ENCODE data around the gene DHX34.
"Not testable (repeated sequence)": the region's sequence is repeated elsewhere in the genome, so short reads cannot be mapped to it uniquely, and the experiment has no call there.

Gene DHX34

DNA sequence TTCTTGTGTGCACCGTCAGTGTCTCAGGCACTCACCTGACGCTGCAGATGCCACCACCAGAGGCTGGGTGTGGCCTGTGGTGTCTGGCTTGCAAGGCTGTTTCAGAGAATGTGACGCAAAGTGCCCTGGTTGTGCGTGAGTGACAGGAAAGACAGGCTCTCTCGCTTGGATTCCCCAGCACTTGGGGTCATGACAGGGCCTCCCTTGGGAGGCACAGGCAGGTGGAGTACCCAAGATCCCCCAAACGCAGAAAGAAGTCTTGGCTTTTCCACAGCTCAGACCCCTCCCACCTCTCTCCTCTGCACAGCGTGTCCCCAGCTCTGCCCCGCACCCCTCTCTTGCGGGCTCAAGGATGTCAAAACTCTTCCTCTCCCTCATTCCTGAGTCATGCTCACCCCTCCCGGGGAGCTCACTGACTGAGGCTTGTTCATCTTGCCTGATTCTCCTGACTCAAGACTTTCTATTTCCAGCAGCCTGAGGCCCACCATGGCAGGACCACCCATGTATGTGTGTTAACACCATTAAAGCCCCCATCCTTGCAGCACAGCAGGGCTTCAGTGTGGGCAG lies 21.0 kb downstream of the DHX34 start:
- DNase-seq: no peak

GRCh38 chr19:47371261-47371660 lies 22.1 kb downstream of the DHX34 start:
- DNase-seq: no peak

- no peak for DNase-seq
Observed at GRCh38 chr19:47372603-47373002, 23.5 kb downstream of the DHX34 start.

GRCh38 chr19:47373246-47374240 lies 24.4 kb downstream of the DHX34 start:
- no peak for DNase-seq

- no peak for DNase-seq
Observed at GRCh38 chr19:47374876-47375693, 26.0 kb downstream of the DHX34 start.

DNA sequence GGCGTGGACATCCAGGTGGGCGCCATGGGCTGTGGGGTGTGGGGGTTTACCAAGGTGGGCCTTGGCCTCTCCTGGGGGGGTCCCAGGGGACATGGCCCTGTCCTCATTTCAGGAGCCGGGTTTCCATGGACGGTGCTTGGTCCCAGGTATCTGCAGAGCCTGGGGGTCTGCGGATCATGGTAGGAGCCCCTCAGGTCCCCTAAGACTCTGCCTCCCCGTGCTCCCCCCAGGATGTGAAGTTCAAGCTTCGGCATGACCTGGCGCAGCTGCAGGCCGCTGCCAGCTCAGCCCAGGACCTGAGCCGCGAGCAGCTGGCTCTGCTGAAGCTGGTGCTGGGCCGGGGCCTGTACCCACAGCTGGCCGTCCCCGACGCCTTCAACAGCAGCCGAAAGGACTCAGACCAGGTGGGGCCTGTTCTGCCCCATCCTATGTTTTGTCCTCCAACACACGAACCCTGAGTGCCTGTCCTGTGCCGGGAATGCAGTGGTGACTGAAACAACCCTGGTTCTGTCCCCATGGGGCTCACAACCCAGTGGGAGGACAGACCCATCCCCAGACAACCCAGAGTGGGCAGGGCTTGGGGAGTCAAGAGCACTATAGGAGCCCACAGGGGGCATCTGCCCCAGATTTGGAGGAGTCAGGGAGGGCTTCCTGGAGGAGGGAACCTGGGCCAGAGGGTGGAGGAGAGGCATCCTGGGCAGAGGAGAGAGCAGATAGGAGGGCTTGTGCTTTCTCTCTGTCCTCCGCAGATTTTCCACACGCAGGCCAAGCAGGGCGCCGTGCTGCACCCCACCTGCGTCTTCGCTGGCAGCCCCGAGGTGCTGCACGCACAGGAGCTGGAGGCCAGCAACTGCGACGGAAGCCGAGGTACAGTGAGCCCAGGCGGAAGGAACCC lies 26.8 kb downstream of the DHX34 start:
- no peak for DNase-seq

- DNase-seq: no peak
Observed at GRCh38 chr19:47376589-47377144, 27.6 kb downstream of the DHX34 start.

DNA sequence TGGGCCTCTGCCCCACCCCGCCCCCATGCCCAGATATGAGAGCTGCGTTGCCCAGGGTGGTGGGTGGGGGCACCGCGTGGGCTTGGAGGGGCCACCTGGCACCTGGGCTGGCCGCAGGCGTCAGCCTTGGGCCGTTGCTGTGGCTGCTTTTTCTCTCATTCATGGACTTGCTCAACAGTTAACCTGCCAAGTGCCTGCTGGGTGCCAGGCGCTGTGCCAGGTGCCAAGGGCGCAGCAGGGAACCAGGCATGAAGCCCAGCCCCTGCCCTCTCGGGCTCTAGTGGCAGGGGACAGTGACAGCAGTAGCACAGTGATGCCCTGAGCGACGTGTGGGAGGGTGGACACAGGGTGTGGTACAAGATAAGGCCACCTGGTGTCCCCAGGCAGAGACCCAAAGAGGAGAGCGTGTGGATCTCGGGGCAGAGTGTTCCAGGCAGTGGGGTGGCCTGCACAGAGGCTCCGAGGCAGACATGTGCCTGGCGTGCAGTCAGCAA lies 28.1 kb downstream of the DHX34 start:
- peak; percentile 57 for DNase-seq

DNA sequence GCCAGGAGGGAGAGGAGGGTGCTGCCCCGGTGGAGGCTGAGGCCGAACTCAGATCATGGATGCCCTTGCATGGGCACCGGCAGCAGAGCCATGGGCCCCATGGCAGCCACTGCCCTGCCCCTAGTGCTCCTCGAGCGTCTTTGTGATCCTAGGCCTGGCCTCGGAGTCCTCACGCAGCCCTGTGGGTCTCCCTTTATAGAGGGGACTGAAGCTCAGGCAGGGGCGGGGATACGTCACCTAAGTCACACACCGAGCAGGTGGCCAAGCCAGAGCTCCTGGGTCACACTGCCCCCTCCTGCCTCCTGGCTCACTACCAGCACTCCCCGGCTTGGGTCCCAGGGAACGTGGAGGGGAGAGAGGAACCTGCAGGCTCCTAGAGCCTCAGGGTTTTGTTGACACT lies 28.7 kb downstream of the DHX34 start:
- DNase-seq: peak; percentile 53

GRCh38 chr19:47378246-47378645 lies 29.1 kb downstream of the DHX34 start:
- DNase-seq: no peak

GRCh38 chr19:47379381-47379938 lies 30.3 kb downstream of the DHX34 start:
- DNase-seq: no peak

DNA sequence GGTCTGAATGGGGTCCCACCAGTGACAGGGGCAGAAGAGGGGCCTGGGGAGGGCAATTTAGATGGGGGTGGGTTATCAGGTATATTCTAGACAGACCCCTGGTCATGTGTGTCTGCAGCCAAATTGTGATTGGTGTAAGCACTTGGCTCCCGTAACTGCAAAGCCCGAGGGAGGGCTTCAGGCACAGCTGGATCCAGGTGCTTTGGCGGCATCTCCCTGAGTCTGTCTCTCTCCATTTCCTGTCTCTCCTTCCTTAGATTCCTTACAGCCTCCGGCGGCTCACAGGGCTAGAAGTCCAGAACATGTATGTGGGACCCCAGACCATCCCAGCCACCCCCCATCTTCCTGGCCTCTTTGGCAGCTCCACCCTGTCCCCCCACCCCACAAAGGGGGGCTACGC lies 31.4 kb downstream of the DHX34 start:
- no peak for DNase-seq

DNA sequence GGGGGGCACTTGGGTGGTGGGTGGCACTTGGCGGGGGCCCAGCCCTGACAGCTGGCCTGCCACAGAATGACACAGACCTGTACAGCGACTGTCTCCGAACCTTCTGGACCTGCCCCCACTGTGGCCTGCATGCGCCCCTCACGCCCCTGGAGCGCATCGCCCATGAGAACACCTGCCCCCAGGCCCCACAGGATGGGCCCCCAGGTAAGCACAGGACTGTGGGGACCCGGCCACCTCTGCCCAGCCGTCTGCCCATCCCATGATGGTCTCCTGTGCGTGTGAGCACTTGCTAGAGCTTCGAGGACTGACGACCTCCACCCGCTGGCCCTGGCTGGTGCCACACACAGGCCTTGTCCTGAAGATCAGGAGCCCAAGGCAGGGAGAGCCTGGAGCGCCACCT lies 32.0 kb downstream of the DHX34 start:
- DNase-seq: no peak

- DNase-seq: no peak
Observed at GRCh38 chr19:47381653-47382279, 32.7 kb downstream of the DHX34 start.

GRCh38 chr19:47383890-47384289 lies 34.8 kb downstream of the DHX34 start:
- DNase-seq: not testable (repeated sequence)

DNA sequence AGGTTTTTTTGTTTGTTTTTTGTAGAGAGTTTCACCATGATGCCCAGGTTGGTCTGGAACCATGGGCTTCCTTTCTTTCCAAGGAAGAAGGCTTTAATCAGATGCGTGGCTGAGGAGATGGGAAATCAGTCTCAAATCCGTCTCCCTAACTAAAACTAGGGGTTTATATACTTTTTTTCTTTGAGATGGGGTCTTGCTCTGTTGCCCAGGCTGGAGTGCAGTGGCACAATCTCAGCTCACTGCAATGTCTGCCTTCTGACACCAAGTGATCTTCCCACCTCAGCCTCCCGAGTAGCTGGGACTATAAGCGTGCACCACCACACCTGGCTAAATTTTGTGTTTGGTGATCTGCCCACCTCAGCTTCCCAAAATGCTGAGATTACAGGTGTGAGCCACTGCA lies 35.4 kb downstream of the DHX34 start:
- not testable (repeated sequence) for DNase-seq

DNA sequence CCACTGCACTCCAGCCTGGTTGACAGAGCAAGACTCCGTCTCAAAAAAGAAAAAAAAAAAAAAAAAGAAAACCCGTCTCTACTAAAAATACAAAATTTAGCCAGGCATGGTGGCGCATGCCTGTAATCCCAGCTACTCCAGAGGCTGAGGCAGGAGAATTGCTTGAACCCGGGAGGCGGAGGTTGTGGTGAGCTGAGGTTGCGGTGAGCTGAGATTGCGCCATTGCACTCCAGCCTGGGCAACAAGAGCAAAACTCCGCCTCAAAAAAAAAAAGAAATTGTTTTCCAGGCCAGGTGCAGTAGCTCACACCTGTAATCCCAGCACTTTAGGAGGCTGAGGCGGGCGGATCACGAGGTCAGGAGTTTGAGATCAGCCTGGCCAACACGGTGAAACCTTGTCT lies 37.5 kb downstream of the DHX34 start:
- not testable (repeated sequence) for DNase-seq

DNA sequence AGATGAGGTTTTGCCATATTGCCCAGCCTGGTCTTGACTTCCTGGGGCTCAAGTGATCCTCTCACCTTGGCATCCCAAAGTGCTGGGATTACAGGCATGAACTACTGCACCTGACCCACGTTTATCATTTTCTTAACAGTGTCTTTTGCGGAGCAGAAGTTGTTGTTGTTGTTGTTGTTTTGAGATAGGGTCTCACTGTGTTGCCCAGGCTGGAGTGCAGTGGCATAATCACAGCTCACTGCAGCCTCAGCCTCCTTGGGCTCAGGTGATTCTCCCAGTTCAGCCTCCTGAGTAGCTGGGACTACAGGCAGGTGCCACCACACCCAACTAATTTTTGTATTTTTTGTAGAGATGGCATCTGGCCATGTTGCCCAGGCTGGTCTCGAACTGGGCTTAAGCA lies 38.5 kb downstream of the DHX34 start:
- DNase-seq: not testable (repeated sequence)

- DNase-seq: not testable (repeated sequence)
Observed at GRCh38 chr19:47388721-47389120, 39.6 kb downstream of the DHX34 start.

DNA sequence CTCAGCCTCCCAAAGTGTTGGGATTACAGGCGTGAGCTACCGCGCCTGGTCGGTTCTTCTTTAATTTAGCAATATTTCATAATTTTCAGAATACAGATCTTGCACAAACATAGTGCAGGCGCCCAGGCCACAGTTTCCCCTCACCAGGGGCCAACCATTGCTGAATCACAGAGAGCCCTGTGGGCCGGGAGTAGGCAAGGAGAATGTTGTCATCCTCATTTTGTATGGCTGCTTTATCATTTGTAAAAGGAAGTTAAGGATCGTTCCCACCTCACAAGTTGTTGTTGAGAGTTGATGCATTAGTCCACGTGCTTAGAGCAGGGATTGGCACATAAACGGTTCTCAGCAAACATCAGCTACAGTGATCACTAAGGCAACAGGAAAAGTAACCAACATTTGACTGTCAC lies 40.0 kb downstream of the DHX34 start:
- DNase-seq: no peak
